Upper lobe of right lung (tissue), 1 donor: ENCODE results near the gene RNF217. TPM values are rescaled to one million over a fixed set of nuclear protein-coding genes. Genes with fewer than 3 reads are reported as not detected.
A peak's percentile ranks its signal among the peaks of the same experiment; 100 is the strongest.

Source experiments
- ATAC-seq: fragments of 200-7000 bp; cut with Tn5 transposase; one replicate; pipeline ENCODE4 v1.9.1; 2020; ENCODE audit warnings: mild to moderate bottlenecking, moderate library complexity
- DNase-seq: peaks from one replicate; pipeline ENCODE4 v3.0.0-alpha.2; 2020
- H3K27ac ChIP-seq: fragments of 200-600 bp; one replicate; pipeline ENCODE4 v1.8.0; 2022
- H3K27me3 ChIP-seq: fragments of 200-600 bp; one replicate; pipeline ENCODE4 v1.8.0; 2022; ENCODE audit warnings: mild to moderate bottlenecking
- H3K36me3 ChIP-seq: fragments of 200-600 bp; one replicate; pipeline ENCODE4 v1.8.0; 2022
- H3K4me1 ChIP-seq: fragments of 200-600 bp; one replicate; pipeline ENCODE4 v1.8.0; 2022
- H3K4me3 ChIP-seq: fragments of 200-600 bp; one replicate; pipeline ENCODE4 v1.8.0; 2022; ENCODE audit warnings: mild to moderate bottlenecking
- H3K9me3 ChIP-seq: fragments of 200-600 bp; one replicate; pipeline ENCODE4 v1.8.0; 2022
- intact Hi-C: fragments of 100-400 bp; cut with DNase I; formaldehyde crosslinking; loops from one replicate; pipeline ENCODE4 v1.11.0; 2022
- total RNA-seq: library from RNA; stranded (reverse); fragmentation: NEBNext Ultra II Directional; extraction: Animal tissue kit (Norgen Biotek cat#: 25700); gene quantifications from one replicate; pipeline ENCODE4 v1.2.1, GENCODE V29; 2021
- TF ChIP-seq, protein P1 (sequence below): fragments of 200-600 bp; IDR thresholded peaks from one replicate; pipeline ENCODE4 v1.8.0; 2022; ENCODE audit warnings: antibody characterized with exemption
- donor health status: DM: no; HTN: yes; CAD: no; lungs with severe emphysema.

The RNF217 gene
- total RNA-seq, 1 donor from 2014 or later: 29.2 TPM

GRCh38 chr6:125020385-125020784 is 58.1 kb downstream of the RNF217 start:
- H3K4me3 ChIP-seq: no peak overlapping the region
- no peaks in the 10 kb centered on the region for H3K9me3 ChIP-seq
- DNase-seq: no peak
- peaks cover 7% of the 10 kb centered on the region for H3K4me1 ChIP-seq
- no peak overlapping the region for H3K27ac ChIP-seq
- no peaks in the 10 kb centered on the region for H3K27me3 ChIP-seq
- TF ChIP-seq, protein P1, sequence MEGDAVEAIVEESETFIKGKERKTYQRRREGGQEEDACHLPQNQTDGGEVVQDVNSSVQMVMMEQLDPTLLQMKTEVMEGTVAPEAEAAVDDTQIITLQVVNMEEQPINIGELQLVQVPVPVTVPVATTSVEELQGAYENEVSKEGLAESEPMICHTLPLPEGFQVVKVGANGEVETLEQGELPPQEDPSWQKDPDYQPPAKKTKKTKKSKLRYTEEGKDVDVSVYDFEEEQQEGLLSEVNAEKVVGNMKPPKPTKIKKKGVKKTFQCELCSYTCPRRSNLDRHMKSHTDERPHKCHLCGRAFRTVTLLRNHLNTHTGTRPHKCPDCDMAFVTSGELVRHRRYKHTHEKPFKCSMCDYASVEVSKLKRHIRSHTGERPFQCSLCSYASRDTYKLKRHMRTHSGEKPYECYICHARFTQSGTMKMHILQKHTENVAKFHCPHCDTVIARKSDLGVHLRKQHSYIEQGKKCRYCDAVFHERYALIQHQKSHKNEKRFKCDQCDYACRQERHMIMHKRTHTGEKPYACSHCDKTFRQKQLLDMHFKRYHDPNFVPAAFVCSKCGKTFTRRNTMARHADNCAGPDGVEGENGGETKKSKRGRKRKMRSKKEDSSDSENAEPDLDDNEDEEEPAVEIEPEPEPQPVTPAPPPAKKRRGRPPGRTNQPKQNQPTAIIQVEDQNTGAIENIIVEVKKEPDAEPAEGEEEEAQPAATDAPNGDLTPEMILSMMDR: no peak
- intact Hi-C loops: no loop called here
- no peaks in the 10 kb centered on the region for H3K36me3 ChIP-seq
- ATAC-seq: no peak

GRCh38 chr6:125022391-125022989 is 60.3 kb downstream of the RNF217 start:
- ATAC-seq: peak; percentile 58
- H3K36me3 ChIP-seq: no peaks in the 10 kb centered on the region
- TF ChIP-seq, protein P1: no peak
- peaks cover 7% of the 10 kb centered on the region for H3K4me1 ChIP-seq
- DNase-seq: no peak
- no peak overlapping the region for H3K4me3 ChIP-seq
- H3K27ac ChIP-seq: no peak overlapping the region
- intact Hi-C loops: no loop called here
- no peaks in the 10 kb centered on the region for H3K27me3 ChIP-seq
- H3K9me3 ChIP-seq: no peaks in the 10 kb centered on the region

DNA sequence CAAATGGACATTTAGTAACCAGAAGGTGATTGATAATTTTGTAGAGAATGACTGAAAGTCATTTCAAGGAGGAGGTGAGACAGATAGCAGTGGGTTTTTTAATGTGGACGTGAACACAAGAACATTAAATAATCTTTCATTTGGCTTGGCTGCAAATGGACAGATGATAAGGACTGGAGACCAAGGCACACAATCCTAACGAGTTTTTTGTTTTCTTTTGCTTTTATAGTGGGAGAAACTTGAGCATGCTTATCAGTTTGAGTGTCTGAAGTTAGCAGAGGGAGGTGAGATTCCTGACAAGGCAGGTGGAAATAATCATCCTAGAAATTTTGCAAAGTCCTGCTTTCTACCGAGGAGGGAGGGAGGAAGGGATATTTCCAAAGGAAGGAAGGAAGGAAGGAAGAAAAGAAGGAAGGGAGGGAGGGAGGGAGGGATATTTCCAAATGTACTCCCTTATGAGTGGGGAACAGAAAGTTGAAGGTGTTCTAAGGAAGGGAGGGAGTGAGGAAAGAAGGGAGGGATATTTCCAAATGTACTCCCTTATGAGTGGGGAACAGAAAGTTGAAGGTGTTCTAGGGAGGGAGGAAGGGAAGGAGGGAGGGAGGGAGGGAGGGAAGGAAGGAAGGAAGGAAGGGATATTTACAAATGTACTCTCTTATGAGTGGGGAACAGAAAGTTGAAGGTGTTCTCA is 63.1 kb downstream of the RNF217 start:
- intact Hi-C loops: no loop called here
- ATAC-seq (no peak), DNase-seq (no peak)
- H3K36me3 ChIP-seq: no peaks in the 10 kb centered on the region
- TF ChIP-seq, protein P1: no peak
- no peak overlapping the region for H3K27ac ChIP-seq
- no peaks in the 10 kb centered on the region for H3K27me3 ChIP-seq
- peaks cover 7% of the 10 kb centered on the region for H3K4me1 ChIP-seq
- H3K9me3 ChIP-seq: no peaks in the 10 kb centered on the region
- H3K4me3 ChIP-seq: no peak overlapping the region

DNA sequence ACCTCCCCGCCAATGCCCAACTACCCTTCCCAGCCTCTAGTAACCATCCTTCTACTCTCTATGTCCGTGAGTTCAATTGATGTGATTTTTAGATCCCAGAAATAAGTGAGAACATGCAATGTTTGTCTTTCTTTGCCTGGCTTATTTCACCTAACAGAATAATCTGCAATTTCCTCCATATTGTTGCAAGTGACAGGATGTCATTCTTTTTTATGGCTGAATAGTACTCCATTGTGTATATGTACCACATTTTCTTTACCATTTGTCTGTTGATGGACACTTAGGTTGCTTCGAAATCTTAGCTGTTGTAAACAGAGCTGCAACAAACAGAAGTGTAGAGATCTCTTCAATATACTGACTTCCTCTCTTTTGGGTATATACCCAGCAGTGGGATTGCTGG is 65.0 kb downstream of the RNF217 start:
- DNase-seq (no peak), ATAC-seq (no peak)
- H3K4me3 ChIP-seq: no peak overlapping the region
- no peak overlapping the region for H3K27ac ChIP-seq
- H3K27me3 ChIP-seq: no peaks in the 10 kb centered on the region
- intact Hi-C loops: no loop called here
- H3K4me1 ChIP-seq: peaks cover 6% of the 10 kb centered on the region
- no peaks in the 10 kb centered on the region for H3K36me3 ChIP-seq
- no peaks in the 10 kb centered on the region for H3K9me3 ChIP-seq
- TF ChIP-seq, protein P1: no peak

DNA sequence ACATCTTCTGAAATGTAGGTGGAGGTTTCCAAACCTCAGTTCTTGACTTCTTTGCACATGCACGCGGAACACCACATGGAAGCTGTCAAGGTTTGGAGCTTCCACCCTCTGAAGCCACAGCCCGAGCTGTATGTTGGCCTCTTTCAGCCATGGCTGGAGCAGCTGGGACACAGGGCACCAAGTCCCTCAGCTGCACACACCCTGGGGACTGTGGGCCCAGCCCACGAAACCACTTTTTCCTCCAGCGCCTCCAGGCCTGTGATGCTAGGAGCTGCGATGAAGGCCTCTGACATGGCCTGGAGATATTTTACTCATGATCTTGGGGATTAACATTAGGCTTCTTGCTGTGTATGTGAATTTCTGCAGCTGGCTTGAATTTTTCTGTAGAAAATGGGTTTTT is 68.7 kb downstream of the RNF217 start:
- Histone ChIP-seq H3K27ac (no peak overlapping the region), H3K27me3 (no peaks in the 10 kb centered on the region), H3K4me1 (no peaks in the 10 kb centered on the region), H3K9me3 (no peaks in the 10 kb centered on the region), H3K4me3 (no peak overlapping the region), H3K36me3 (no peaks in the 10 kb centered on the region)
- intact Hi-C loops: no loop called here
- TF ChIP-seq, protein P1: no peak
- ATAC-seq (no peak), DNase-seq (no peak)
